Measurements from ENCODE around the gene GNPTG. TPM values are rescaled to one million over a fixed set of nuclear protein-coding genes. Genes with fewer than 3 reads are reported as not detected.
A peak's percentile ranks its signal among the peaks of the same experiment; 100 is the strongest.

GNPTG gene
- total RNA-seq, 4 donors from 2014 or later, result 20.6 to 37.5 (median 30.2) TPM

DNA sequence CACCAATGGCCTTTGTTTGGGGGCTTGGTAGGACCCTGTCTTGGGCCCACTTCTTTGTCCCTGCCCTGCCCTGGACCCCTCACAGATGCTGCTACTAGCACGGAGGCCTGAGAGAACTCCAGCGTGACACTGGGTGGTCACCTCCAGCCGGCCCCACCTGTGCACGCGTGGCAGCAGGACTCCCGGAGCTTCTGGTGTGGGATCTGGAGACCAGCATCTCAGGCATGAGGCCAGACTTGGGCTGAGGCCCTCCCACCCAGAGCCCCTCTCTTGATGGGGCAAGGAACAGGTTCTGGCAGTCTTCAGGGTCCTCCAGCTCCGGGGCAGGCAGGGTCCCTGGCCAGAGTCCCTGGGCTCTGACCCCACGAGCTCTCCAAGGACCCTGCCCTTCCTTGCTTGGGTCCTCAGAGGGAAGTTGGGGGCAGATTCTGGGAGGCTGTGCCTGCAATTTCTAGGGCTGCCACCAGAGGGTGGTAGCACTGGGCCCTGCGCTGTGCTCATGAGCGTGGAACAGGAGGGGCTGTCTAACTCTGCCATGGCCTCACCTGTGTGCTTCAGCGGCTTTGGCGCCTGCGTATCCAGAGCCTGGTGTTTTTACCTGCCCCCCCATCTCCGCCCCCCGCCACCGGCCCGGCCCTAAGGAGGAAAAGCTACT, 21.3 kb upstream of the GNPTG start:
- Histone ChIP-seq H3K27me3 (peaks cover 27 to 48% (median 46%) of the 10 kb centered on the region in 3 donors), H3K4me1 (peaks cover 0 to 4% of the 10 kb centered on the region in 2 donors), H3K27ac (no peak overlapping the region), H3K9me3 (no peaks in the 10 kb centered on the region), H3K4me3 (no peak overlapping the region), H3K36me3 (peaks cover 0 to 5% of the 10 kb centered on the region in 2 donors)
- intact Hi-C loops (cut with DNase I; ENCODE audit: low total_unique reads) (no loop called here), in situ Hi-C loops (cut with MboI; ENCODE audit: low sequenced_read_pairs in 4 of 4) (no loop called here)
- ATAC-seq (no peak), DNase-seq (no peak)
- TF ChIP-seq POLR2A (IDR thresholded peaks at IDR 0.05) (no peak), CTCF (IDR thresholded peaks at IDR 0.05 in 4 of 5, conservative IDR thresholded peaks at IDR 0.05 in 1 of 5) (peak in 2 of 5 experiments; percentile 23 to 34)

- intact Hi-C loops (cut with DNase I; ENCODE audit: low total_unique reads) (no loop called here), in situ Hi-C loops (cut with MboI; ENCODE audit: low sequenced_read_pairs in 4 of 4) (no loop called here)
- peaks cover 27 to 52% (median 47%) of the 10 kb centered on the region in 3 donors for H3K27me3 ChIP-seq
- TF ChIP-seq CTCF (IDR thresholded peaks at IDR 0.05 in 4 of 5, conservative IDR thresholded peaks at IDR 0.05 in 1 of 5) (no peak), POLR2A (IDR thresholded peaks at IDR 0.05) (no peak)
- peak overlapping the region; percentile 43 to 56 (median 46) for H3K4me3 ChIP-seq
- no peaks in the 10 kb centered on the region for H3K36me3 ChIP-seq
- DNase-seq (no peak), ATAC-seq (no peak)
- H3K9me3 ChIP-seq, result no peaks in the 10 kb centered on the region
- peaks cover 0 to 4% of the 10 kb centered on the region in 2 donors for H3K4me1 ChIP-seq
- peak overlapping the region; percentile 18 to 56 (median 44) for H3K27ac ChIP-seq
These were observed 20.6 kb upstream of the GNPTG start for GRCh38 chr16:1330931-1331711.

DNA sequence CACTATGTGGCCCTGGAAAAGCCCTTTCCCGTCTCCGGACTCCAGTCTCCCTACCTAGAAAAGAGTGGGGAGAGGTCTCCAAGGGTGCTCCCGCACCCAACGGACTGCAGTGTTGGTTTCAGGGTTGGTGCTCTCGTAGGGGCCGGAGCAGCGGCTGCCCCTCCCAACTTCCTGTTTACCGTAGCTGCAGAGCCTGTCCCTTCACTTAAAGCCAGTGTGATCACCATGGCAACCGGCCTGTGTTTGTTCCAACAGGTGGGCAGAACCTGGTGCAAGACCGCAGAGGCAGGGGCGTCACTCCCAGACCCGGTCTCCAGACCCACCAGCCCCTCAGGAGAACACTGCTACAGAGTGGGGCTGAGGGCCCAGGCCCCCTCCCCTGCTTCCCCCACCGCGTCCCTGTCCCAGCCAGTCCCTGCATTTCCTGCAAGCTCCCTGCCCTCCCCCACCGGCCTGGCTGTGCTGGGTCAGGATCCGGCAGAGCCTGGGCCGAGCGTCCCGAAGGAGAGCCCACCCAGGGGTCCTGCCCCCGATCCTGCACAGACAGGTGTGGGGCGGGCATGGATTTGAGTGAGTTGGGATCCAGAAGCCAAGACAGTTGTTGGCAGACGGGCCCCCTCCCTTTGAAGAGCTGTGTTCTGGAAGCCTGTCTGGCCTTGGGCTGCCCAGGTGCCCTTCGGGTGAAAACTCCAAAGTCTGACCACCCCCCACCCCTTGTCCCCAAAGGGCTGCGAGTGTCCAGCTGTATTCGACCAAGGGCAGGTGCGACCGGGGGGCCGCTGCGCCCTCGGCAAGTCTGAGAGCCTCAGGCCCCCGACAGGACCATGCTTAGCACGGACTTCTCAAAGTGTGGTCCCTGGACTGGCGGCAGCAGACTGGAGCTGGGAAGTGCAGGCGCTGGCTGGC, 19.8 kb upstream of the GNPTG start:
- Histone ChIP-seq H3K4me3 (peak overlapping the region; percentile 43 to 56 (median 46)), H3K36me3 (no peaks in the 10 kb centered on the region), H3K4me1 (peaks cover 0 to 4% of the 10 kb centered on the region in 2 donors), H3K27ac (peak overlapping the region; percentile 18 to 56 (median 44)), H3K9me3 (no peaks in the 10 kb centered on the region), H3K27me3 (peaks cover 27 to 52% (median 47%) of the 10 kb centered on the region in 3 donors)
- intact Hi-C loops (cut with DNase I; ENCODE audit: low total_unique reads) (no loop called here), in situ Hi-C loops (cut with MboI; ENCODE audit: low sequenced_read_pairs in 4 of 4) (no loop called here)
- no peak for TF ChIP-seq POLR2A (IDR thresholded peaks at IDR 0.05)
- no peak for TF ChIP-seq CTCF (IDR thresholded peaks at IDR 0.05 in 4 of 5, conservative IDR thresholded peaks at IDR 0.05 in 1 of 5)
- DNase-seq (peak; percentile 15 to 47), ATAC-seq (no peak)

GRCh38 chr16:1332618-1333148, 19.0 kb upstream of the GNPTG start:
- in situ Hi-C loops (cut with MboI; ENCODE audit: low sequenced_read_pairs in 4 of 4), result no loop called here
- peak overlapping the region; percentile 43 to 56 (median 46) for H3K4me3 ChIP-seq

More at GRCh38 chr16:1332618-1333148, 19.0 kb upstream of the GNPTG start:
- no peak for TF ChIP-seq CTCF (IDR thresholded peaks at IDR 0.05 in 4 of 5, conservative IDR thresholded peaks at IDR 0.05 in 1 of 5)
- TF ChIP-seq POLR2A (IDR thresholded peaks at IDR 0.05), result no peak
- Histone ChIP-seq H3K36me3 (no peaks in the 10 kb centered on the region), H3K9me3 (no peaks in the 10 kb centered on the region), H3K27ac (peak overlapping the region; percentile 4 to 56 (median 44)), H3K27me3 (peaks cover 27 to 52% (median 47%) of the 10 kb centered on the region in 3 donors), H3K4me1 (peaks cover 0 to 4% of the 10 kb centered on the region in 2 donors)
- ATAC-seq (no peak), DNase-seq (no peak)
- intact Hi-C loops (cut with DNase I; ENCODE audit: low total_unique reads), result no loop called here

Measured in gastrocnemius medialis (tissue), 4 donors.